Thoracic aorta (tissue), 2 donors: ENCODE results near the gene ZBTB25. TPM values are rescaled to one million over a fixed set of nuclear protein-coding genes. Genes with fewer than 3 reads are reported as not detected.

Experiments
- ATAC-seq: fragments of 150-250 bp; one replicate; pipeline ENCODE4 v1.8.0; 2017; ENCODE audit warnings: low read depth; ENCODE audit not compliant: insufficient number of reproducible peaks, low FRiP score
- DNase-seq: peaks from one replicate; pipeline ENCODE4 v3.0.0-alpha.2; 2020; ENCODE audit warnings: low spot score
- H3K27ac ChIP-seq, 2 donors: fragments of 200-600 bp; sonication (generic); 1 replicate in 1 of 2; 2 replicates in 1 of 2; pipeline ENCODE4 v1.5.1; 2016; ENCODE audit warnings: mild to moderate bottlenecking in 2 of 2, moderate library complexity in 2 of 2
- H3K27me3 ChIP-seq: fragments of 200-600 bp; sonication (generic); replicated peaks from 2 replicates; pipeline ENCODE4 v1.6.0; 2016; ENCODE audit warnings: mild to moderate bottlenecking; ENCODE audit not compliant: insufficient read depth
- H3K36me3 ChIP-seq: fragments of 200-600 bp; sonication (generic); one replicate; pipeline ENCODE4 v1.5.1; 2016
- H3K4me1 ChIP-seq, 2 donors: fragments of 200-600 bp; sonication (generic); 1 replicate in 1 of 2; 2 replicates in 1 of 2; pipeline versions ENCODE4 v1.5.1 to v1.6.0; 2016; ENCODE audit warnings: low read depth in 2 of 2, mild to moderate bottlenecking in 1 of 2; ENCODE audit not compliant: control insufficient read depth in 1 of 2
- H3K4me3 ChIP-seq: fragments of 200-600 bp; sonication (generic); 2 replicates; pipeline ENCODE4 v1.5.1; 2016; ENCODE audit warnings: mild to moderate bottlenecking
- H3K9me3 ChIP-seq: fragments of 200-600 bp; sonication (generic); 2 replicates; pipeline ENCODE4 v1.5.1; 2016
- CTCF ChIP-seq: fragments of 200-600 bp; sonication (generic); IDR thresholded peaks from one replicate; pipeline ENCODE4 v1.5.1; 2019; ENCODE audit warnings: antibody characterized with exemption
- total RNA-seq, 2 donors: library from RNA; depleted of rRNA; stranded (reverse); fragments of >200 nt; gene quantifications; one replicate each; pipeline versions ENCODE4 v1.1.0 to v1.2.3, GENCODE V29; 2016

Gene ZBTB25
- total RNA-seq, 2 donors from 2014 or later: 13.5 to 16.9 TPM

DNA sequence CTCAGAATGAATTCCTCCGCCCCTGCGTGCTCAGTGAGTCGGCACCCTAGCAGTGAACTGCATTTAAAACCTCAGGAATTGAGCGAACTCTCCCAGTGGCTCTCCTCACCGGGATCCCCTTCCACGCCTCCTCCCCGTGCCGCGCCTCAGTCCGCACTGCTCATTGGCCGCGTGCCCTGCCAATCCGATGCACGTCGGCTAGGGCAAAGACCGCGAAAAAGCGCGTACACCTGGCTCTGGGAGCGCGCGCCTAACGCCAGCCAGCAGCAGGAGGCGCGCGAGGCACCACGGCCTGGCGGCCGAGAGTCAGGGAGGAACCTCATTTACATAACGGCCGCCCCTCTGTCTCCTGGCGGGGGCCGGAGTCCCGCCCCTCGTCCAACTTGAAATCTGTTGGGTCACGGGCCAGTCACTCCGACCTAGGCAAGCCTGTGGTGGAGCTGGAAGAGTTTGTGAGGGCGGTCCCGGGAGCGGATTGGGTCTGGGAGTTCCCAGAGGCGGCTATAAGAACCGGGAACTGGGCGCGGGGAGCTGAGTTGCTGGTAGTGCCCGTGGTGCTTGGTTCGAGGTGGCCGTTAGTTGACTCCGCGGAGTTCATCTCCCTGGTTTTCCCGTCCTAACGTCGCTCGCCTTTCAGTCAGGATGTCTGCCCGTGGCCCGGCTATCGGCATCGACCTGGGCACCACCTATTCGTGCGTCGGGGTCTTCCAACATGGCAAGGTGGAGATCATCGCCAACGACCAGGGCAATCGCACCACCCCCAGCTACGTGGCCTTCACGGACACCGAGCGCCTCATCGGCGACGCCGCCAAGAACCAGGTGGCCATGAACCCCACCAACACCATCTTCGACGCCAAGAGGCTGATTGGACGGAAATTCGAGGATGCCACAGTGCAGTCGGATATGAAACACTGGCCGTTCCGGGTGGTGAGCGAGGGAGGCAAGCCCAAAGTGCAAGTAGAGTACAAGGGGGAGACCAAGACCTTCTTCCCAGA, 36.9 kb upstream of the ZBTB25 start, which contains the start of gene HSPA2:
TSS of gene HSPA2 (plus strand) at position 534 of the 995 bp plus-strand sequence. CDS start at position 643, 109 bp downstream.
- TF ChIP-seq CTCF: peak; percentile 64
- DNase-seq (peak; percentile 98), ATAC-seq (peak; percentile 92)
- Histone ChIP-seq H3K4me3 (peak within 1 kb of the TSS; percentile 82), H3K9me3 (no peaks in the 10 kb centered on the region), H3K27ac (peak within 1 kb of the TSS; percentile 84 to 92), H3K27me3 (no peaks in the 10 kb centered on the region), H3K4me1 (peaks cover 3 to 33% of the 10 kb centered on the region in 2 donors), H3K36me3 (no peaks in the 10 kb centered on the region)

DNA sequence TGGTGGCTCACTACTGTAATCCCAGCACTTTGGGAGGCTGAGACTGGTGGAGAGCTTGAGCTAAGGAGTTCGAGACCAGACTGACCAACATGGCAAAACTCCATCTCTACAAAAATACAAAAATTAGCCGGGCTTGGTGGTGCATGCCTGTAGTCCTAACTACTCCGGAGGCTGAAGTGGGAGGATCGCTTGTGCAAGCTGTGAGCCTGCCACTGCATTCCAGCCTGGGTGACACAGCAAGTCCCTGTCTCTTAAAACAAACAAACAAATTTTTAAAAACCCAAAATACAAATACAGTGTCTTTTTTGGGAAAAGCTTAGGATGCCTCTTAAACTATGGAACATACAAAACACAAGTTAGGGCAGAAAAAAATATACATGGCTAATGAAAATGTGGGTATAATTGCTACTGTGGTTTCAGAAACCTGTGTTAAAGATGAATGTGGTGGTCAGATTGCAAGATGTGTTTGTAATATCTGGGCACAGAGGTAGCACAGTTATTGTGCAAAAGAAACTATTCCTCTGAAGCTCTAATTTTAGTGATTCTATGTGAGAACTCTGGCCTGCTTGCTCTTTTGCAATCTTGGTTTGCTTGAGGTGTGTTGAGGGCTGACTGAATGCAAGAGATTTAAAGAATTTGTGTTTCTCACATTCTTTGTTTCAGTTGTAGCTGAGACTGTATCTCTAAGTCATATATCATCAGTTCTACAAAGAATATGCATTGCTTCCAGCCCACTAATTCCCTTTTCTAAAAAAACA, 33.0 kb upstream of the ZBTB25 start:
- no peaks in the 10 kb centered on the region for H3K9me3 ChIP-seq
- no peak overlapping the region for H3K27ac ChIP-seq
- H3K4me3 ChIP-seq: no peak overlapping the region
- no peaks in the 10 kb centered on the region for H3K36me3 ChIP-seq
- no peaks in the 10 kb centered on the region for H3K27me3 ChIP-seq
- no peak for DNase-seq
- peaks cover 0 to 14% of the 10 kb centered on the region in 2 donors for H3K4me1 ChIP-seq
- no peak for ATAC-seq
- TF ChIP-seq CTCF: no peak

DNA sequence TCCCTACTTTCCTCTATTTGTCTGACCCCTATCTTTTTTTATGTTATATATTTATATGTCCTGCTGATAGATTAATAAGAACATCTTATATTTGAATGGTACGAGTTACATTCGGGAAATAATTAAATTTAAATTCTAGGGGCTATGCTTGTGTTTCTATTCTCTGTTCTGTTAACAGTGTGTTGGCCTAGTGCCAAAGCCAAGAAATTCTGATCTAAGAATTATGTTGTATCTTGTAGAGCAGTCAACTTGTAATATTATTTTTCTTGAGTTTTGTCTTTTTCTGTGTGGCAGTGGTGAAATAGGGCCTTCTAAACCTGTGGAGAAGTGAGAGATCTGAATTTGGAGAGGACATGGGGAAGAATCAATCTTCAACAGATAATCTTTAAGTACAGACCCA, 27.9 kb upstream of the ZBTB25 start:
- DNase-seq (no peak), ATAC-seq (no peak)
- Histone ChIP-seq H3K27ac (no peak overlapping the region), H3K36me3 (no peaks in the 10 kb centered on the region), H3K27me3 (no peaks in the 10 kb centered on the region), H3K4me1 (no peaks in the 10 kb centered on the region), H3K9me3 (no peaks in the 10 kb centered on the region), H3K4me3 (no peak overlapping the region)
- no peak for TF ChIP-seq CTCF

DNA sequence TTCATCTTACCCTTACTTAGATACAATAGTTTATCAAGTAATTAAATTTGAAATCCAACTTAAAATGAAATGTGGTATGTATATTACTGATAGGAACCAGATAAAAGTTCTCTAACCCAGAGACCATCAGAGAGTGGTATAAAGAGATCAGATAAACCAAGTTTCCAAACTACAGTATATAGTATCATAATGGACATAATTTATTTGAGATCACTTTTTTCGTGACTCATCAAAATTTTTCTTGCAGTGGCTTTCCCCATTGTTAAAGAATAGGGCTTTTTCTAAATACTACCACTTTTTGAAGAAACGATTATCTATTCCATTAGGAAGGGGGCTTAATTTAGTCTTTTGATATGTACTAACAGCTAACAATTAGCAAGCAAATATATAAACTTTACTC, 21.7 kb upstream of the ZBTB25 start:
- ATAC-seq (no peak), DNase-seq (no peak)
- no peak overlapping the region for H3K4me3 ChIP-seq

More for the DNA sequence above, 21.7 kb upstream of the ZBTB25 start:
- Histone ChIP-seq H3K36me3 (peaks cover 3% of the 10 kb centered on the region), H3K27me3 (no peaks in the 10 kb centered on the region), H3K4me1 (no peaks in the 10 kb centered on the region), H3K27ac (no peak overlapping the region), H3K9me3 (no peaks in the 10 kb centered on the region)
- no peak for TF ChIP-seq CTCF
